NK-92 (cell line): ENCODE data around the gene UFD1.

Experiments
- DNase-seq: peaks from one replicate; lab custom pipeline; 2025; ENCODE audit not compliant: unreplicated experiment; lab: John Stamatoyannopoulos, UW

Gene UFD1

GRCh38 chr22:19516378-19517170, 37.6 kb upstream of the UFD1 start:
- no peak for DNase-seq

- DNase-seq: no peak
Observed at GRCh38 chr22:19515654-19516377, 36.8 kb upstream of the UFD1 start.

- DNase-seq: no peak
Observed at GRCh38 chr22:19514831-19515565, 36.0 kb upstream of the UFD1 start.

- DNase-seq: no peak
Observed at GRCh38 chr22:19513823-19514222, 34.8 kb upstream of the UFD1 start.

- DNase-seq: no peak
Observed at GRCh38 chr22:19510919-19511341, 31.9 kb upstream of the UFD1 start.

- DNase-seq: no peak
Observed at GRCh38 chr22:19509923-19510322, 30.9 kb upstream of the UFD1 start.

GRCh38 chr22:19509191-19509590, 30.2 kb upstream of the UFD1 start:
- DNase-seq: no peak

- DNase-seq: no peak
Observed at GRCh38 chr22:19508024-19508776, 29.2 kb upstream of the UFD1 start.

GRCh38 chr22:19507534-19507861, 28.5 kb upstream of the UFD1 start:
- DNase-seq: no peak

GRCh38 chr22:19506212-19506611, 27.2 kb upstream of the UFD1 start:
- no peak for DNase-seq

GRCh38 chr22:19505735-19506126, 26.7 kb upstream of the UFD1 start:
- DNase-seq: no peak

- DNase-seq: no peak
Observed at GRCh38 chr22:19504900-19505734, 26.1 kb upstream of the UFD1 start.

GRCh38 chr22:19503869-19504268, 24.9 kb upstream of the UFD1 start:
- DNase-seq: no peak

GRCh38 chr22:19503367-19503766, 24.4 kb upstream of the UFD1 start:
- DNase-seq: no peak

- DNase-seq: no peak
Observed at GRCh38 chr22:19501897-19502447, 23.0 kb upstream of the UFD1 start.

- DNase-seq: no peak
Observed at GRCh38 chr22:19499880-19500242, 20.9 kb upstream of the UFD1 start.

GRCh38 chr22:19499236-19499879, 20.4 kb upstream of the UFD1 start:
- no peak for DNase-seq

- DNase-seq: no peak
Observed at GRCh38 chr22:19498866-19499190, 19.8 kb upstream of the UFD1 start.

- no peak for DNase-seq
Observed at GRCh38 chr22:19498154-19498865, 19.3 kb upstream of the UFD1 start.
